PC-9 (cell line): ENCODE results near the gene SGO1.

Experiments used
- CTCF ChIP-seq: fragments of 200-600 bp; sonication (generic); conservative IDR thresholded peaks from 2 replicates; pipeline ENCODE4 v1.6.1; 2017; ENCODE audit warnings: mixed run types, antibody characterized with exemption, mild to moderate bottlenecking, moderate library complexity
- EZH2 ChIP-seq: fragments of 200-600 bp; sonication (generic); IDR thresholded peaks from 2 replicates; pipeline ENCODE4 v1.8.0; 2017; ENCODE audit warnings: antibody characterized with exemption, low read depth

DNA sequence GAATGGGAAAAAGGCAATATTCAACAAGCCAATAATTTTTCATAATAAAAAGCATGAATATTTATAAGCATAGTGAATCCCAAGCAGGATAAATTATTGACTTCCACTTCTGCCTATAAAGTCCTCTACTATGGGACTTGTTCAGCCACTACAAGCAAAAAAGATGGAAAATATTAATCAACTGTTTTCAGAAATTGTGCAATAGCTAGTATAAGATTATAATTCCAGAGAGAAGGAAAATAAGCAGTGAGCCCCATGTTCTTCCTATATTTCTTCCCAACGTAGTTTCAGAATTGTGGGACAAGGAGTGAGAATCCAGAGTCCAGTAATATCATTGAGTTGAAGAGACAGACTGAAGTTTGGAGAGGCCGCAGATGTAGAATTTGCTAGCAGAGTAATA is 24.3 kb downstream of the SGO1 start:
- no peak for TF ChIP-seq CTCF
- no peak for TF ChIP-seq EZH2
